HepG2 (cell line): ENCODE measurements around the gene MRPL50. TPM values are rescaled to one million over a fixed set of nuclear protein-coding genes. Genes with fewer than 3 reads are reported as not detected.

Experiments
- CEBPG ChIP-seq: IDR thresholded peaks from 2 replicates; pipeline ENCODE4 v1.6.1; 2016
- CSRNP1 ChIP-seq: sonication (generic); formaldehyde crosslinking; IDR thresholded peaks from 2 replicates; pipeline ENCODE4 v1.8.1; 2023; ENCODE audit warnings: mild to moderate bottlenecking, missing genetic modification reagents
- IKZF5 ChIP-seq: IDR thresholded peaks from 2 replicates; pipeline ENCODE4 v1.6.1; 2018; ENCODE audit warnings: missing genetic modification reagents, mild to moderate bottlenecking, missing compliant biosample characterization
- KDM5B ChIP-seq: sonication (generic); formaldehyde crosslinking; IDR thresholded peaks from 2 replicates; pipeline ENCODE4 v1.4.0; 2020; ENCODE audit warnings: missing genetic modification reagents, mild to moderate bottlenecking, borderline replicate concordance
- NCOR1 ChIP-seq: fragments of 200-600 bp; sonication (generic); IDR thresholded peaks from 2 replicates; pipeline ENCODE4 v1.7.0; 2017; ENCODE audit warnings: antibody characterized with exemption, low read length, borderline replicate concordance
- REPIN1 ChIP-seq: sonication (generic); formaldehyde crosslinking; IDR thresholded peaks from 2 replicates; pipeline ENCODE4 v1.8.0; 2022; ENCODE audit warnings: missing genetic modification reagents, low read depth, mild to moderate bottlenecking, borderline replicate concordance
- TBX2 ChIP-seq: sonication (generic); formaldehyde crosslinking; IDR thresholded peaks from 2 replicates; pipeline ENCODE4 v1.5.0; 2020; ENCODE audit warnings: missing genetic modification reagents, mild to moderate bottlenecking, borderline replicate concordance
- WIZ ChIP-seq: sonication (generic); formaldehyde crosslinking; IDR thresholded peaks from 2 replicates; pipeline ENCODE4 v1.5.1; 2020; ENCODE audit warnings: mild to moderate bottlenecking, missing genetic modification reagents
- ZBTB20 ChIP-seq: sonication (generic); formaldehyde crosslinking; IDR thresholded peaks from 2 replicates; pipeline ENCODE4 v1.8.1; 2023; ENCODE audit warnings: missing genetic modification reagents, low read depth, mild to moderate bottlenecking, borderline replicate concordance
- ZNF337 ChIP-seq: sonication (generic); formaldehyde crosslinking; IDR thresholded peaks from 2 replicates; pipeline ENCODE4 v1.5.1; 2020; ENCODE audit warnings: missing genetic modification reagents, low read depth, mild to moderate bottlenecking, borderline replicate concordance
- ZNF44 ChIP-seq: sonication (generic); formaldehyde crosslinking; IDR thresholded peaks from 2 replicates; pipeline ENCODE4 v1.5.1; 2020; ENCODE audit warnings: mild to moderate bottlenecking, missing genetic modification reagents
- ZNF547 ChIP-seq: sonication (generic); formaldehyde crosslinking; IDR thresholded peaks from 2 replicates; pipeline ENCODE4 v1.5.1; 2020; ENCODE audit warnings: mild to moderate bottlenecking, missing genetic modification reagents
- ZNF687 ChIP-seq: sonication (generic); formaldehyde crosslinking; IDR thresholded peaks from 2 replicates; pipeline ENCODE4 v1.5.1; 2020; ENCODE audit warnings: mild to moderate bottlenecking, missing genetic modification reagents, moderate library complexity
- ZNF782 ChIP-seq: sonication (generic); formaldehyde crosslinking; IDR thresholded peaks from 2 replicates; pipeline ENCODE4 v1.4.0; 2020; ENCODE audit warnings: missing genetic modification reagents, mild to moderate bottlenecking, borderline replicate concordance
- polyA plus RNA-seq, 8 experiments: library from polyadenylated mRNA; depleted of rRNA in 3 of 8; stranded (reverse) in 7 of 8; unstranded in 1 of 8; fragments of >200 nt; fragmentation: Illumina TruSeq in 4 of 8; extraction: Trizol in 4 of 8; gene quantifications; 2 replicates each; pipeline versions ENCODE4 v1.2.1 to v1.2.3, GENCODE V29; 2011 to 2016; ENCODE audit warnings: low read depth in 4 of 8, missing spikeins in 1 of 8, mixed read lengths in 1 of 8; ENCODE audit not compliant: insufficient read depth in 1 of 8
- total RNA-seq, 5 experiments: library from RNA; depleted of rRNA; stranded (reverse); fragments of >200 nt; fragmentation: Illumina TruSeq; extraction: Trizol; gene quantifications; 2 replicates each; pipeline ENCODE4 v1.2.3, GENCODE V29; 2016; ENCODE audit warnings: low read depth in 1 of 5
- TF ChIP-seq, protein P1 (sequence below): IDR thresholded peaks from 2 replicates; pipeline ENCODE4 v1.6.1; 2016; ENCODE audit warnings: low read depth, control low read depth
- TF ChIP-seq, protein P2 (sequence below): sonication (generic); formaldehyde crosslinking; IDR thresholded peaks from 2 replicates; pipeline ENCODE4 v1.4.0; 2020; ENCODE audit warnings: low read depth, mild to moderate bottlenecking, missing genetic modification reagents

The MRPL50 gene
- total and polyA plus RNA-seq, 2 of the 13 experiments (the other 11 are each of a cell fraction or from before 2014, with no cell fraction given): 37.1 to 70.0 TPM

DNA sequence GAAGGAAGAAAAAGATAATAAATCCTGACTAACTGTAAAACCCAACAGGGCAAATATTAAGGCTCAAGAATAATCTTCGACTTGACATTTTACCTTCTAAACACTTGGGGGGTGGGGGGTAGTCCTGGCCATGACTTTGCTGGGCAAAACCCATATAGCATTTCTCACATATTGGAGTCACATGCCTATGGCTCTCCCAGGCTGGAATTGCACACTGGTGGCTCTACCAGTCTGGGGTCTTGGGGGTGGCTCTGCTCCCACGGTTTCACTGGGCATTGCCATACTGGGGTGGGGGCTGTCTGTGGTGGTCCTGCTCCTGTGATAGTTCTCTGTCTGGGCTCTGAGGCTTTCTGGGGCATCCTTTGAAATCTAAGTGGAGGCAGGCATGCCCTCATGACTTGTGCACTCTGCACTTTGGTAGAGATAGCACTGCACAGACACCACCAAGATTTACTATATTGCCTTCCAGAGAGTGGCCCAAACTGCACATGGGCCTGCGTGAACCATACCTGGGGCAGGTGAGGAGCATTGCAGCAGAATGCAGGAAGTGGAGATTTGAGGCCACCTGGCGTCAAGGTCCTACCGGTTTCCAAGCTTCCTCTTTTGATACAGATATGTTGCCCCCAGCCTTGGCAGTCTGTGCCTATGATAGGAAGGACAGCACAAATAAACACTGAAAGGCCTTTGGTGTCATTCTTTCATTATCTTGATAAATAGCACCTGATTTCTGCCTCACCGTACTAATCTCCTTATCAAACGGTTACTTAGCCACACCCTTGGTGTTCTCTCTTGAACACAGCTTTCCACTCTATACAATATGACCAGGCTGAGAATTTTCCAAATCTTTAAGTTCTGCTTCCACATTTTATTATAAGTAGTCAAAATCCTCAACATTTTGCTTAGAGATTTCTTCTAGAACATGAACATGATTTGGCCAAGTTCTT is 43.4 kb downstream of the MRPL50 start (continued):
- 0 out of 2 replicates have a peak, but pooled peaks have one; percentile 12 for TF ChIP-seq IKZF5 (CRISPR knock-in tag)
- peak; percentile 96 for TF ChIP-seq ZNF687 (CRISPR knock-in tag)
- TF ChIP-seq CSRNP1 (CRISPR knock-in tag): peak; percentile 56; the same call in 1 of the 2 replicates
- TF ChIP-seq ZNF44 (CRISPR knock-in tag): 0 out of 2 replicates have a peak, but pooled peaks have one; percentile 45
- TF ChIP-seq CEBPG (CRISPR knock-in tag): no peak
- TF ChIP-seq, protein P1, sequence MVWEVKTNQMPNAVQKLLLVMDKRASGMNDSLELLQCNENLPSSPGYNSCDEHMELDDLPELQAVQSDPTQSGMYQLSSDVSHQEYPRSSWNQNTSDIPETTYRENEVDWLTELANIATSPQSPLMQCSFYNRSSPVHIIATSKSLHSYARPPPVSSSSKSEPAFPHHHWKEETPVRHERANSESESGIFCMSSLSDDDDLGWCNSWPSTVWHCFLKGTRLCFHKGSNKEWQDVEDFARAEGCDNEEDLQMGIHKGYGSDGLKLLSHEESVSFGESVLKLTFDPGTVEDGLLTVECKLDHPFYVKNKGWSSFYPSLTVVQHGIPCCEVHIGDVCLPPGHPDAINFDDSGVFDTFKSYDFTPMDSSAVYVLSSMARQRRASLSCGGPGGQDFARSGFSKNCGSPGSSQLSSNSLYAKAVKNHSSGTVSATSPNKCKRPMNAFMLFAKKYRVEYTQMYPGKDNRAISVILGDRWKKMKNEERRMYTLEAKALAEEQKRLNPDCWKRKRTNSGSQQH (CRISPR knock-in tag): no peak
- TF ChIP-seq, protein P2, sequence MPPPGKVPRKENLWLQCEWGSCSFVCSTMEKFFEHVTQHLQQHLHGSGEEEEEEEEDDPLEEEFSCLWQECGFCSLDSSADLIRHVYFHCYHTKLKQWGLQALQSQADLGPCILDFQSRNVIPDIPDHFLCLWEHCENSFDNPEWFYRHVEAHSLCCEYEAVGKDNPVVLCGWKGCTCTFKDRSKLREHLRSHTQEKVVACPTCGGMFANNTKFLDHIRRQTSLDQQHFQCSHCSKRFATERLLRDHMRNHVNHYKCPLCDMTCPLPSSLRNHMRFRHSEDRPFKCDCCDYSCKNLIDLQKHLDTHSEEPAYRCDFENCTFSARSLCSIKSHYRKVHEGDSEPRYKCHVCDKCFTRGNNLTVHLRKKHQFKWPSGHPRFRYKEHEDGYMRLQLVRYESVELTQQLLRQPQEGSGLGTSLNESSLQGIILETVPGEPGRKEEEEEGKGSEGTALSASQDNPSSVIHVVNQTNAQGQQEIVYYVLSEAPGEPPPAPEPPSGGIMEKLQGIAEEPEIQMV (CRISPR knock-in tag): 0 out of 2 replicates have a peak, but pooled peaks have one; percentile 23
- 0 out of 2 replicates have a peak, but pooled peaks have one; percentile 45 for TF ChIP-seq ZNF547
- TF ChIP-seq ZBTB20 (CRISPR knock-in tag): 0 out of 2 replicates have a peak, but pooled peaks have one; percentile 47
- TF ChIP-seq KDM5B: peak; percentile 59; the same call in 1 of the 2 replicates
- peak; percentile 24; the same call in 1 of the 2 replicates for TF ChIP-seq TBX2 (CRISPR knock-in tag)
- peak; percentile 38; the same call in 1 of the 2 replicates for TF ChIP-seq ZNF337 (CRISPR knock-in tag)
- TF ChIP-seq WIZ: 0 out of 2 replicates have a peak, but pooled peaks have one; percentile 34
- TF ChIP-seq REPIN1: peak; percentile 66; the same call in 1 of the 2 replicates
- TF ChIP-seq ZNF782 (CRISPR knock-in tag): no peak
- peak; percentile 54; the same call in 1 of the 2 replicates for TF ChIP-seq NCOR1
